Erythroblast (primary cell): ENCODE data around the gene HSBP1.

Source experiments
- GATA1 ChIP-seq: IDR thresholded peaks from 2 replicates; pipeline ENCODE4 v1.6.1; 2011; ENCODE audit warnings: low read depth, mild to moderate bottlenecking, control low read depth, low read length, moderate library complexity
- POLR2A ChIP-seq: IDR thresholded peaks from 2 replicates; pipeline ENCODE4 v1.6.1; 2011; ENCODE audit warnings: mild to moderate bottlenecking, low read length

DNA sequence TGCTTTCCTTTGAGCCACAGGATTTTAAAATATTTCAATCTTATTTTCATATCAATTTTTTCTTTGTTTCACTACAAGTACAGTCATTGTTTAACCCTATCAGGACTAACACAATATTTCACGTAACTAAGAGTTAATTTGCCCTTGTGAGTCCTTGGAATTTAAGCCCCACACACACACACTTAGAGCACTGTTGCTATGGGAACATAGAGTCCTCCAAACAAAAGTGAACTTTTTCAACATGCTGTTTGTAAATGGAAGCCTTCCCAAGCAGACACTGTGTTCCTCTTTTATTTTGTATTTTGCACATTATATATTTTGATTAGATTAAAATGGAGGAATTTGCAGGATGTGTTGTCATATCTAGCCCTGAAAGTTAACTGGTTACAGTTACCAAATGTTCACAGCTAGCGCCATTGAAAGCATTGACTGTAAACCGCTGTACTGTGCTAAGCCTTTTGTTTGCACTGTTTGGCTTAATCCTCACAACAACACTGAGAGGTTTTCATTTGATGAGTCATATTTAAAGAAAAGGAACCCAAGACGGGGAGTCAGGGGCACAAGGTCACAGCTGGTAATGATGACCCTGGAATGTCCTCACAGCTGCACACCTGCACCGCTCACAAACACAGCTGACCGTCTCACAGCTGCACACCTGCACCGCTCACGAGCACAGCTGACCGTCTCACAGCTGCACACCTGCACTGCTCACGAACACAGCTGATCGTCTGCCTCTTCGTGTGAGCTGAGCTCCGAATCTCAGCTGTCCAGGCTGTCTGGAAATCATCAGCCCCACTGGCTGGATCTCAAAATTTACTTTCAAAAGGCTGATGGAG lies 6.3 kb downstream of the HSBP1 start:
- TF ChIP-seq POLR2A: no peak
- no peak for TF ChIP-seq GATA1
